GM12874 (cell line): Measurements from ENCODE around the gene INPP5D.

ENCODE experiments used
- CTCF ChIP-seq: IDR thresholded peaks from 2 replicates; pipeline ENCODE4 v1.5.1; 2011; ENCODE audit warnings: low read depth, mild to moderate bottlenecking, control low read depth, low read length, moderate library complexity; ENCODE audit not compliant: insufficient read depth

Gene INPP5D

GRCh38 chr2:233255151-233255550 lies 195.0 kb downstream of the INPP5D start:
- no peak for TF ChIP-seq CTCF

- no peak for TF ChIP-seq CTCF
These were observed 195.9 kb downstream of the INPP5D start for GRCh38 chr2:233256048-233256447.
